HG02678 (cell line): ENCODE results near the gene GPRC5D.

Experiments used
- ATAC-seq: cut with Tn5 transposase; IDR thresholded peaks from one replicate; pipeline ENCODE4 v1.9.1; 2021; ENCODE audit warnings: mild to moderate bottlenecking, moderate library complexity; ENCODE audit not compliant: unreplicated experiment

GPRC5D gene

DNA sequence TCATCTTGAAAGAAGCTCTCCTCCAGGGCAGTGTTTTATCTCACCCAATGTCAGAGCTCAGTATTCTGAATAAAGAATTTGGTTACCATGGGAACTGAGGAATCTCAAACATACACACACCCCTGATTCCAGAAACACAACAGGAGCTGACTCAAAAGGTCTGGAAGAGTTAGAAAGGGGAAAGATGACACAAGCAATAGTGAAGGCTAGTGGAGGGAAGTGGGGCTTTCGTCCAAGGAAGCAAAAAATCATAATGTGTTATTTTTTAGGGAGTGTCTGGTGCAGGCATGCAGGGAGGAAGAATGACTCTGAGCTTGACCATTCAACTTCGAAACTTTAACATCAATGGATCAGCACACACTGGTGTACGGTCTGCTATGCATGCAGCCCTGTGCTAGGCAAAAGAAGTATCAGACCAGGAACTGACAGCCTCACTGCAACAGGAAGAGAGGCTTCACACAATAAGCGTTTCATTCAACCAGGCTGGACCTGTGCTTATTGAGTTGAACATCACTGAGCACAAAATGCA is 27.8 kb upstream of the GPRC5D start:
- ATAC-seq, result no peak

DNA sequence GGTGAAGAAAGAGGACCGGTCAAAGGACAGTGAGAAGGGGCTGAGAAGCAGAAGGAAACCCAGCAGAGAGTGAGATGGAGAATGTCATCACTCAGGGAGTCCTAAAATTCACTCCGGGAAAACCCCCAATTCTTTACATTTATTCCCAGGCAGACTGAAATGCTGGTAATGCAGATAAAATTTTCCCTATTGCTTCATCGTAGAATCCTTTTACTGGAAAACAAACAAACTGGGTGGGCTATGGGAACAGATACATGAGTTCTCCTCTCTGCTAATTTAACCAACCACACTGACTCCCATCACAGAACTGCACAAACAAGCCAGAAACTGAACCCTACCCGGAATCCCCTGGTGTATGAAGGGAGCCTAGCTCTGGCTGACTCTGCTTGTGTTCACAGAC is 27.2 kb upstream of the GPRC5D start:
- no peak for ATAC-seq

DNA sequence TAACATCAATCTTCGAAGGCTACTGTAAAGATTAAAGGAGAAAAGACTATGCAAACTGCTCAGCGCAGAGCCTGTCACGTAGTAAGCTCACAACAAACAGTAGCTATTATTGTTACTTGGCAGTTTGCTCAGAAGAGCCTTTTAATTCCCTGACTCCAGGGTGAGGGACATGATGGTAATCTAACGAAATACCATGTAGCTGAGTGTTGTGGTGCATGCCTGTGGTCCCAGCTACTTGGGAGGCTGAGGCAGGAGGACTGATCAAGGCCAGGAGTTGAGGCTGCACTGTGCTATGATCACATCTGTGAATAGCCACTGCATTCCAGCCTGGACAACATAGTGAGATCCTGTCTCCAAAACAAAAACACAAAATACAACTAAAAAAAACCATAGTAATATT is 25.3 kb upstream of the GPRC5D start:
- ATAC-seq, result no peak

DNA sequence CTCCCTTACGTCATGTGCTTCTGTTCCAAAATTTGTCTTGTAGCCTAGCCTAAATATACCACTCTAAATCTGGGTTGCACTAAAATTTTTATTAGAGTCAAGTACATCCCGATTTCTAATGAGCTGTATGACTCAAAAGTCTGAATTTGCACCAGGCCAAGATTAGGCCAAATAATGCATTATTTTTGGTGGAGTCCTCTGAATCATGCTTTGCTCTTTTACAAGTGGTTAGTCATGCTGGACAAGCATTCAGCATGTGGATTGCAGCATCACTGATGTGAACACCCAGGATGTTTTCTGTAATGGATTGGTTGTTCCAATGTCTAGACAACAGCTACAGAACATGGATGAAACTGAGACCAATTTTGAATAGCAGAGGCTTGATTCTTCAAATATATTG is 24.4 kb upstream of the GPRC5D start:
- ATAC-seq, result no peak

DNA sequence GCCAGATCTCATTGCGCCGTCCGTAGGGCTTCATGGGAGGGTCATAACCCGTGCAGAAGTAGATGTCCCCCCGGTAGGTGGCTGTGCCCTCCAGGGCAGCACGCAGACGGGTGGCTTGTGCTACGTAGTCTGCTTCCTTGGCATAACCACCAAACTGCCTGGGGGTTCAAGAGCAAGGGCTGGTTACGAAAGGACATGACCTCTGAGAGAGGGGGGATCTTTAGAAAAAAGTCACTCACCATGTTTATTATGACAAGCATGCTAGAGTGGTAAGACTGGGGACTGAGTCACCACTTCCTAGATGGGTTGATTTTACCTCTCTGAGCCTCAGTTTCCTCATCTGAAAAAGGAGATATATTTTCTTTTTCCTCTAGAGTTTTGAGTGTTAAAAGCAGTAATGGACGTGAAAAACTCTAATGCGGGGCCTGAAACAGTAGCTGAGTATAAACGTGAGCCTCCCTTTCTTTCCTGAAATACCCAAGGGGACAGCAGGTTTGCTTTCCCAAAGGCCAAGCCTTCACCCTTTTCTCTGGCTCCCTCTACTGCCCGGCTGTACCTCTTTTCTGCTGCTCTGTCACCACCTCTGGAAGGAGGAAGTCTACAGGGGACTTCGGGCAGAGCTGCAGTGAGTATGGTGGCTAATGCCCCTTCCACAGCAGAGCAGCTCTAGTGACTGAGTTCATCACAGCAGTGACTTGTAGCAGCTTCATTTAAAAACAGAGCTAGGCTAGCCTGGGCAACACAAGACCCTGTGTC is 23.5 kb upstream of the GPRC5D start:
- ATAC-seq, result no peak

DNA sequence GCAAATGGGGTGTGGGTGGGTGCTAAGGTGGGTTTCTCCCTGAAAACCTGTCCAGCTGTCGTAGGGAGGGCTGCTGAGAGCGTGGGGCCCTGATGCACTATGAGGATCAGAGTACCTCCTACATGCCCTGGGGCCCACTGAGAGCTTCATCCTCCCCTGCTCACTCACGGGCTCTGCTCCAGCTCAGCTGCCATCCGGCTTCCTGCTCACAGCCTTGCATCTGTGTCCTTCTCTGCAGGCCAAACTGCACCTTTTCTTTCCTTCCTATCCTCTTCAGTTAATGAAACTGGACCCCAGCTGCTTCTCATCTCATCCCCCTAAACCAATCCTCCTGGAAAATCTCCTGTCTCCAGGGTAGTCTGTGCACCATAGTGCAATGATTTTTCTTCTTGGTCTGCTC is 22.2 kb upstream of the GPRC5D start:
- ATAC-seq, result no peak

DNA sequence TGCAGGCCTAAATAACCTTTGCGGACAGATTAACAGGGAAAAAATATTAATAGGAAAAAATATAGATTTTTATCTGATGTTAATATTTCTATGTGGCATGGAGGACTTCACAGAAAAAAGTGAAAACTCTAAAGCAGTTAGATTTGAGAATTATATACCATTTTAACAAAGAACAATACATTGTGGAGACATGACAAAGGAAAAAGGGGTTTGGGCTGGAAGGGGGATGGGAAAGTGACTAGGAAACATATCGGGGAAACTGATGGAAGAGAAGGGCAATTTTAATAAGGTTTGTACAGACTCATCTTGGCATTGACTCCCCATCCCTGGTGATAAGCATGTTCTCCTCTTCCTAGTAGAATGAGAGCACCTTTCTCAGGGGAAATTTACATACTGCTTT is 21.0 kb upstream of the GPRC5D start:
- ATAC-seq, result no peak

DNA sequence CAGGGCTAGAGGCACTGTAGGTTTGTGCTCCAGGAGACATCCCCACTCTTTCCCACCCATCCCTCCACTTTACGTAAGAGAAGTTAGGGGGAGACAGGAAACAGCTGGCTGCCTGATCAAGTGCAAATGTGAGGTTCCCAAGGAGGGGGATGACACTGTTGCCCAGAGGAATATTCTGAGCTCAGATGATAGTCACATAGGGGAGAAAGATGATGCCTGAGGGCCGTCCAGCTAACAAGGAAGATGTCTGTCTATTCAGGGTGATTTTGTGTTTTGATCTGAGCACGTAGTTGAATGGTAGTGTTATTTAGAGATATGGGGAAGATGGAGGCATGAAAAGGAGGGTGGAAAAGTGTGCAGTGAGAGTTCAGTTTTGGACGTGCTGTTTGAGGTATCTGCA is 13.9 kb upstream of the GPRC5D start:
- ATAC-seq, result no peak

DNA sequence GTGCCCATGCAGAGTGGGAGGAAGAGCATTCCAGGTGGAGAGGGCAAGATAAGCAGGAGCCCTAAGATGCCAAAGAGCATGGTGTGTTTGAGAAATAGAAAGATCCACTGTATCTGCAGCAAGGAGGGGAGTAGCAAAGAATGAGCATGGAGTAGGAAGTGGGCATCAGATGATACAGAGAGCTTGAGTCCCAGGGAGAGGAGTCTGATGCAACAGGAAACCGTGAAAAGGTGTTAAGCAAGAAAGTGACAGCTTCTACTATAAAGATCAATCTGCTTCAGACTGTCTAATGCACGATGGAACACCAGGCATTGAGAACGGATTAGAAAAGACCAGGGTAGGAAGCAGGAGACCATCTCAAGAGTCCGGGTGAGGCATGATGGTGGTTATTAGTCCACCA is 12.3 kb upstream of the GPRC5D start:
- ATAC-seq, result no peak

DNA sequence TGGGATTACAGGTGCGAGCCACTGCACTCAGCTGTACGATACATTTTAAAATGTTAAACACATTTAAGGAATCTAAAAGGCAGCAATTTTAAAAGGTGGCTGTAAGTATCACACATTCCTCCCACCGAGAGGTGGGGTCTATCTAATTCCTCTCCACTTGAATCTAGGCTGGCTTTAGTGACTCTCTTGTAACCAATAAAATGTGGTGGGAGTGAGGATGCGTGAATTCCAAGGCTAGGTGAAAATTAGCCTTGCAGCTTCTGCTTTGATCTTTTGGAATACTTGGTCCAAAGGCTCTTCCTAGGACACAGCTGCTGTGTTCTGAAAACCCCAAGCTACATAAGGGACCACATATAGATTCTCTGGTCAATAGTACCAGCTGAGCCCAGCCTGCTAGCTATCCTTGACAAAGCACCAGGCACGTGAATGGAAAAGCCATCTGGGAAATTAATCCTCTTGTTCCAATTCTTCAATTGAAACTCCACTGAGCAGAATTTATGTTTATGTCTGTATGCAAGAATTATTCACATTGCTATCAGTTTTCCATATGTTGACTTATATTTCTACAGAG is 8.8 kb upstream of the GPRC5D start:
- ATAC-seq, result no peak

DNA sequence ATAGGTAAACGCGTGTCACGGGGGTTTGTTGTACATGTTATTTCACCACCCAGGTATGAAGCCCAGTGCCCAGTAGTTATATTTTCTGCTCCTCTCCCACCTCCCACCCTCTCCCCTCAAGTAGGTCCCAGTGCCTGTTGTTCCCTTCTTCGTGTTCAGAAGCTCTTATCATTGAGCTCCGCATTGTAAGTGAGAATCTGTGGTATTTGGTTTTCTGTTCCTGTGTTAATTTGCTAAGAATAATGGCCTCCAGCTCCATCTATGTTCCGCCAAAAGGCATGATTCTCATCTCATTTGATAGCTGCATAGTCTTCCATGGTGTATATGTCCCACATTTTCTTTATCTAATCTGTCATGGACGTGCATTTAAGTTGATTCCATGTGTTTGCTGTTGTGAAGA is 6.9 kb upstream of the GPRC5D start:
- ATAC-seq, result no peak

DNA sequence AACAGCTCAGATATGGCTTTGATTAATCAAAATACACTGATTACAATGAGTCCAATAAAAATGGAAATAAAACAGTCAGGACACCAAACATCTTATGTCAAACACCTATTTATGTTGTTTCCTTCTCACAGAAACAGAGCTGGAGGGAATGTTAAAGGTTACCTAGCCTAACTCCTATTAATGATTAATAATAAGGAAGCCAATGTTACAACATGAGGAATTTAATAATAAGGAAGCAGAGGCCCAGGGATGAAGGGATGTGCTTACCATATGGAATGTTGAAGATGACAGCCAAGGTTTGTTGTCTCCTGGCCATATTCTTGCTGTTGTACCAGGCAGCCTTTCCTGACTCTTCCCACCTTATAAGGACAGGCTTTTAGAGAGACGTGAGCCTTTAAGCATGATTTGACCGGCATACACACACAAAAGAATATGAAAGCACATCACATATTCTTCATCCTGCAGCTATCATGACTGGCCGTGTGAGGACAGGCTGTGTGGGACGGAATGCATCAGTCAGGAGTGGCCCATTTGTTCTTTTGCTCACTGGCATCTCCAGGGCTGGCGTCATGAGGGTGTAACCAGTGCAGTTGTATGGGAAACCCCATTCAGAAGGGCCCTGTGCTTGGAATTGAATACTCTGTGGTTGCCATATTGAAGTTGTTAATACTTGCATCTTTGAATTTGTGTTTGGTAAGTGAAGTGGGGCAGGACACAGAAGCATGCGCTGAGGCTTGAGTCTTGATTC is 3.1 kb upstream of the GPRC5D start:
- no peak for ATAC-seq

DNA sequence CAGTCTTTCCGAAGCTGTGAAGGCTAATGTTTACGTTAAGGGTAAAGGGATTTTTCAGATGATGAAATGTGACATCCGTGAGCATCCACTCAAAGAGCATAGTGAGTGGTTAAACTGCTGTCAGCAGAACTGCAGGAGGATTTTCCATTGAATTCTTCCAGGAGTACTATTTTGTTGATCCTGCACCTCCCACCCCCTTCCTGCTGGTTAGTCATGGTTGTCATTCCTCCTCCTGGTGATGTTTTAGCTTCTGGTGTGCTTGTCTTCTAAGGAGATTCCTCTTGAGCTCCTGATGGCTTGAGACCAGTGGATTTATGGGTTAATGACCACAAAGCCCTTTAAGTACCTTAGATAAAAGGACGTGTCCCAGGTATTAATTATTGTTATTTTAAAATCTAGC is 2.4 kb upstream of the GPRC5D start:
- no peak for ATAC-seq

DNA sequence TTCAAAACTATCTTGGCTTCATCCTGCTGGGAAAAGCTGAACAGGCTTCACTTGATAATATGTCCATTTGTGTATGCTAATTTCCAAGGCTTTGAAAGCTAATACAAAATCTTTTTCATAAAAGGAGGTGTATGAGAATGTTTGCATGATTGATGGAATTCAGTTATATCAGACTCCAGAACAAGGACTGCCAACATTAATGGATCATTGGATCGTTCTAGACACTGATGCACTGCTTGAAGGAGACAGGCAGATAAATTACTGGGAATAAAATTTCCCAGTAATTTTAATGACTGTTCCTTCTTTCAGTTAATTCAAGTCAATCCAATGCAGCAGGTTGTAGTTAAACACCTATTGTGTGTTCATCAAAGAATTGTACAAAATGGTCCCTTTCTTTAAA is 466 bp downstream of the GPRC5D start:
- ATAC-seq, result no peak

DNA sequence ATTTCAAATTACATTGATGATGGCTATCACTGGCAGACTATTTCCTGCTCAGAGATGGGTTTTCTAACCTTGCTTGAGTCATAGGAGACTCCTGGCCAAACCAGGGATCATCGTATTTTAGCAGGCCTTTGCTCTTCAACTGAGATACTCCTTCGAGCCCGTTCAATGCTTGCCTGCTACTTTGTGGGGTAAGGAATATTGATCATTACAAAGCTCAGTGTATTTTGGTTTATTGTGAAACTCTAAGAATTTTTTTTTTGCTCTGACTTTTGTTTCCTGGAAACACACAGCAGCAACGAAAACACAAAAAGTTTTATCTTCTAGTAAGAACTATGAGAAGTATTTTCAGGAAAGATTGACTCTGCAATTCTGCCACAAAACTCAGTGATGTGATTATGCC is 4.1 kb downstream of the GPRC5D start:
- no peak for ATAC-seq

DNA sequence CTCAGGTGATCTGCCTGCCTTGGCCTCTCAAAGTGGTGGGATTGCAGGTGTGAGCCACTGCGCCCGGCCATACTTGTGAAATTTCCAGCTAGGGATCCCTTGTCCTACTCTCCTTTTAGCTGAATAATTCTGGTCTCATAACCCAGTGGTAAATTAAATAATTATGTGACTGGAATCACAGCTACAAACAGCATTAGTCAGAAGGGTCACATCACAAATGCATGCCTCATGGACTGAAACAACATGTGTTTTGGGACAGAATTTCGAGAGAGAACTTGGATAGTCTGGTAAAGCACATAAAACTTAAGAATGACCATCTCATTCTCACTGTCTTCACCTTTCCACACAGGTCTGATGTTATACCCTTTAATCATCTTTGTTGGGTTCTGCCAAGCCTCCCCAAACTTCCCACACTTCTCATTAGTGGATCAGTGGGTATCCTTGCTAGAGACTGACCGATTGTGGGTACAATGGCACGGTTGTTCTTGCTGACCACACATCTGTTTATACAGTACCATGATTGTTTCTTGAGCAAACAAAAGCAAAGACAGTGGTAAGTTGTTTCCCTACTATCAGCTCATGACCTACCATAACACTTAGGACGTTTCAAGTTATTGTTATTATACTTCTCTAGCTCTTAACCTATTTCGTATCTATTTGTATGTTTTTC is 5.1 kb downstream of the GPRC5D start:
- no peak for ATAC-seq

DNA sequence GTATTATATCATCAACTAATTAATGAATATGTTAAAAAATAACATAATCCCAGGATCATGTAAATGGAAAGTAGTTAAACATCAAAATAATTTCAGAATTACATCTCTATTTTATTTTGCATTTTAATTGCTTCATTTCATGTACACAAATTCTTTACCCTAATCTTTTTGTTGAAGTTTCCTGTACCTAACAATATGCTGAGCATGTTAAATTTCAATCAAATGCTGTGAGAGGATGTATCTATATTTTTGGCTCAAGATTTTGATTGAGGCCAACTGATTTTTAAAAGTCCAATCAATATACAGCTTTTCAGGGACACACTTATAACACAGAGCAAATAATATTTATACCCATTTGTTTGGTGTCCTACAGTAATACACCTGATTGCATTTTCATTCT is 6.4 kb downstream of the GPRC5D start:
- no peak for ATAC-seq

DNA sequence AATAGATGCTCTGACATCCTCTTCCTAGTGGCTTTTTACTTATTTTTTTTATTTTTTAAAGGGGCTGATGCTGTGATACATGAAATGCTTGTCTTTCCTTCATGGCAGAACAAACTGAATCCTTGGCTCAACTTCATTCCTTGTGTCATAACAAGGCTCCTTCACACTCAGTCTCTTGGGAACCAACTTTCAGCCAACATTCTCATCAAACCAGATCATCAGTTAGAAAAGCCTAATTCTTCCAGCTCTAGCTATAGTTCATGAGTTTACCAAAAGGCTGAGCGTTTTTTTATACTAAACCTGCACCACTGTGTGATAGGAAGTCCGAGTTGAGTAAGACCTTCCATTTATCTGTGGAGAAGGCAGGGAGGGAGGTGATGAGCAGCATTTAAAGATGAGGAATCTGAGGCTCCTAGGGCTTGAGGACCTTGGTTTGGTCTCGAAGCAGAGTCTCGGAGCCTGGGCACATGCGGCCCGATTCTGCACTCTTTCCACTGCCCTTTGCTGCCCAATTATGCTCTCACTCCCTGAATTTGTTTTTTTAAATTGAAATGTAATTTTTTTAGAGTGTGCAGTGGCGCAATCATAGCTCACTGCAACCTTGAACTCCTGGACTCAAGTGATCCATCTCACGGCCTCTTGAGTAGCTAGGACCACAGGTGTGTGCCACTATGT is 8.2 kb downstream of the GPRC5D start:
- no peak for ATAC-seq

DNA sequence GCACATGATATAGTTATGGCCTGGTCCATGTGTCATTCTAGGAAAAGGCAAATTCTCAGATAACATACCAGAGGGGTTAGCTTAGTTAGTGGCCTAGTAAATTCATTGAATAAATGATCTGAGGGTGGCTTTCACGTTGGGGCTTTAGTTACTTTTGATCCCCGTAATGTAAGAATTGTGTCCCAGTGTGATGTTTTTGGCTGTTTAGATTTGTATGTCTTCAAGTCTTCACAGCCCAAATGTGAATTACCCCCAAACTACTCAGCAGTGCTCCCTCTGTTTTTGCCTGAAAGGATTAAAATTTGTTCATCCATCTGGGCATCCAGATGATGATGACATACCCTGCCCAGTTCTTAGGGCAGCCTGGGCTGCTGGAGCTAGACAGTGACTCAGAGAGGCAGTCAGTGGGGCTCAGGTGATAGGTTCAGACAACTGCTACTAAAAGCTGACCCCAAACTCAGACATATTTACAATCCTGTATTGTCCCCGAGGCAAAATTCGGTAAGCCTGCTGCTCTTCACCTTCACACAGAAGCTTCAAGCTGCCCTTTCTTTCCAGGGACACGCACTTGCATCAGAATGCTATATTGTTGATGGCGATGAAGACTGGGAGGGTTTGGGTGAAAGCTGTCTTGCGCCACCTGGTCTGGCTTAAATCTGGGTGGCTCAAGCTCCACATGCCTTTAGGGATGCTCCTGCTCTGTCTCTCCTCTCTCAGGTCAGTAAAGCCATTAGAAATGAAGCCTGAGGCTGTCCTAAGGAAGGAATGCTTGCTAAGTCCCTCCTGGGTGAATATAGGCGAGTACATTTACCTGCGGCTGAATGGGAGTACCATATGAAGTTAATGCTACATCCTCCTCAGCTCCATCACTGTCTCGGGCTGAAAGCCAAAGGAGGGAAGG is 10.3 kb downstream of the GPRC5D start:
- no peak for ATAC-seq

DNA sequence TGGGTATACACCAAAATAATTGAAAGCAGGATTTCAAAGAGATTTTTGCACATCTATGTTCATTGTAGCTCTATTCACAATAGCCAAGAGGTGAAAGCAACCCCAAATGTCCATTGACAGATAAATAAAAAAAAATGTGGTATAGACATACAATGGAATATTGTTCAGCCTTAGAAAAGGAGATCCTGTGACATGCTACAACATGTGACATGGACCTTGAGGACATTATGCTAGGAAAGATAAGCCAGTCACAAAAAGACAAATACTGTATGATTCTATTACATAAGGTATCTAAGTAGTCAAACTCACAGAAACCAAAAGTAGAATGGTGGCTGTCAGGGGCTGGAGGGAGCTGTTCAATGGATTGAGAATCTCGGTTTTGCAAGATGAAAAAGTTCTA is 12.1 kb downstream of the GPRC5D start:
- no peak for ATAC-seq
